AG04449 (cell line): ENCODE data around the gene MEG3.

Source experiments
- CTCF ChIA-PET: fragments of 350-600 bp; formaldehyde crosslinking; extraction: SDS; loops from one replicate; lab custom pipeline; 2021; ENCODE audit warnings: antibody characterized with exemption; lab: Yijun Ruan, JAX
- POLR2A ChIA-PET: fragments of 400-600, 350-600 bp; formaldehyde crosslinking; extraction: SDS; loops from one replicate; lab custom pipeline; 2020; ENCODE audit warnings: antibody characterized with exemption, inconsistent platforms; lab: Yijun Ruan, JAX
- DNase-seq: peaks from one replicate; pipeline ENCODE4 v3.0.0-alpha.2; 2010; ENCODE audit warnings: low read depth, low spot score
- H3K4me3 ChIP-seq: 2 replicates; pipeline ENCODE4 v1.5.1; 2011; ENCODE audit warnings: low read depth, mild to moderate bottlenecking, control low read depth, low read length
- TF ChIP-seq, protein P1 (sequence below): IDR thresholded peaks from one replicate; pipeline ENCODE4 v1.5.1; 2011; ENCODE audit warnings: mild to moderate bottlenecking, moderate library complexity, low read length, control low read depth, inconsistent platforms; ENCODE audit not compliant: insufficient read depth; ENCODE audit errors: missing control alignments

MEG3 gene

GRCh38 chr14:100783630-100784370 is 42.1 kb upstream of the MEG3 start:
- TF ChIP-seq, protein P1, sequence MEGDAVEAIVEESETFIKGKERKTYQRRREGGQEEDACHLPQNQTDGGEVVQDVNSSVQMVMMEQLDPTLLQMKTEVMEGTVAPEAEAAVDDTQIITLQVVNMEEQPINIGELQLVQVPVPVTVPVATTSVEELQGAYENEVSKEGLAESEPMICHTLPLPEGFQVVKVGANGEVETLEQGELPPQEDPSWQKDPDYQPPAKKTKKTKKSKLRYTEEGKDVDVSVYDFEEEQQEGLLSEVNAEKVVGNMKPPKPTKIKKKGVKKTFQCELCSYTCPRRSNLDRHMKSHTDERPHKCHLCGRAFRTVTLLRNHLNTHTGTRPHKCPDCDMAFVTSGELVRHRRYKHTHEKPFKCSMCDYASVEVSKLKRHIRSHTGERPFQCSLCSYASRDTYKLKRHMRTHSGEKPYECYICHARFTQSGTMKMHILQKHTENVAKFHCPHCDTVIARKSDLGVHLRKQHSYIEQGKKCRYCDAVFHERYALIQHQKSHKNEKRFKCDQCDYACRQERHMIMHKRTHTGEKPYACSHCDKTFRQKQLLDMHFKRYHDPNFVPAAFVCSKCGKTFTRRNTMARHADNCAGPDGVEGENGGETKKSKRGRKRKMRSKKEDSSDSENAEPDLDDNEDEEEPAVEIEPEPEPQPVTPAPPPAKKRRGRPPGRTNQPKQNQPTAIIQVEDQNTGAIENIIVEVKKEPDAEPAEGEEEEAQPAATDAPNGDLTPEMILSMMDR: no peak
- ChIA-PET CTCF (no interaction called here), POLR2A (no interaction called here)
- no peak overlapping the region for H3K4me3 ChIP-seq
- DNase-seq: no peak

DNA sequence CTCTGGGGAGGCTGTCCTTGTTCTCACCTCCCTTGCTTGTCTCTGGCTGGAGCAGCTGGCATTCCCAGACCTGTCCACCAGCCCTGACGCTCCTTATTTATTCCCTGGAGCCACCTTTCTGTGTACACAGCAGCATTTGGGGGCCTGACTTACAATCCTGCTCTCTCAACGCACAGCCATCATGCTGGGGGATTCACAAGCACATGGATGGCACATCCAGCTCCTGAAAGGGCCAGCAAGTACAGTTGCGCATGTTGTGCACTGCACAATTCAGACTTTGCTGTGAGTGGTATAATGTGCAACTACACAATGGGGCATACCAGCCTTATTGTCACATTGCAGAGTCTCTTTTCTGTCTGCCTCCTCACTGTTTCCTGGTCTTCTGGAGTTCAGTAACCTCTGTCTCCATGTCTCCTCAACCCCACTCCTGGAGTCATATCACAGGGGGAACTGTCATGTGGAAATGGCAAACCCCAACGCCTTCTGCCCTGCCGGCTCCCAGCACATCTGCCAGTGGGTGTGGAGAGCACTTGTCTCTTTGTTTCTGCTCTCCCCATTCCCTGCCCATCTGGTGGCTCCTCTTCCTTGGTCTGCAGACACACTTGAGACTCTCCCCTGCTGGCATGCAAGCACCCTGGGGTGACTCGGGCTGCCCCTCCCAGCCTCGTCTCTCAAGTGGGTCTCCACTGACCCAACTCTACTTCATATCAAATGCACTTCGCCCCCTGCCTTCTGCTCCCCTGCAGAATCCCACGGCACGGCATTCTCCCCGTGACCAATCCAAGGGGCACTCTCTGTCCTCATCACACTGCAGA is 41.2 kb upstream of the MEG3 start:
- POLR2A ChIA-PET: no interaction called here
- DNase-seq: no peak
- CTCF ChIA-PET: no interaction called here
- H3K4me3 ChIP-seq: no peak overlapping the region
- TF ChIP-seq, protein P1: no peak

DNA sequence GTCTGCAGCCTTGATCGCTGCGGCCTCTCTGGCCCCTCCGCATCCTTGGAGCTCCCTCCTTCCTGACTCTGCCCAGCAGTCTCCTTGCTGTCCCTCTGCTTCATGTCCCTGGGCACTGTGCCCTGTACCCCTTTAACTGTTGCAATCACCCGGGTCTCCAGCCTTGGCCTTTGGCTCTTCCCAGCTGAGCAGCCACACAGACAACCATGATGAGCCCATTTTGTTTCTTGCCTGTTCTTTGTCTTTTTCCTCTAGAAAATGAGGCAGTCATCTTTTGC is 40.6 kb upstream of the MEG3 start:
- ChIA-PET POLR2A (no interaction called here), CTCF (no interaction called here)
- no peak overlapping the region for H3K4me3 ChIP-seq
- no peak for DNase-seq
- TF ChIP-seq, protein P1: no peak

DNA sequence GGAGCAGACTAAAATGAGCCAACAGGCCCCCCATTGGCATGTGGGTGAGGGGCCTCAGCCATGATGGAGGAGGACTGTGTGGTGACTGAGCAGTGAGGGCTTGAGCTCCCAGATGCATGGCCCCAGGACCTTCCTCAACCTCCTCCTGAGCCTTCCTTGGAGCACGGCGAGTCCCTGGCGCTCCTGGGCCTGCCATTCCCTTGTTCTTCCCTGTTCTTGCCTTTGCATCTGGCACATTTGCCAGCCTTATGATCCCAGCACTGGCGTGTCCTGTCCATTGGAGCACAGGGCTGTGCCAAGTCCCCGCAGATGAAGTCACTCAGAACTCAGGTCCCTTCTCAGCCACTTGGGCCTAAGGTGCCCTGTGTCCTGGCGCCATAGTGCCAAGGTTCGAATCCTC is 40.3 kb upstream of the MEG3 start:
- POLR2A ChIA-PET: no interaction called here
- H3K4me3 ChIP-seq: no peak overlapping the region
- DNase-seq: no peak
- CTCF ChIA-PET: no interaction called here
- TF ChIP-seq, protein P1: no peak

DNA sequence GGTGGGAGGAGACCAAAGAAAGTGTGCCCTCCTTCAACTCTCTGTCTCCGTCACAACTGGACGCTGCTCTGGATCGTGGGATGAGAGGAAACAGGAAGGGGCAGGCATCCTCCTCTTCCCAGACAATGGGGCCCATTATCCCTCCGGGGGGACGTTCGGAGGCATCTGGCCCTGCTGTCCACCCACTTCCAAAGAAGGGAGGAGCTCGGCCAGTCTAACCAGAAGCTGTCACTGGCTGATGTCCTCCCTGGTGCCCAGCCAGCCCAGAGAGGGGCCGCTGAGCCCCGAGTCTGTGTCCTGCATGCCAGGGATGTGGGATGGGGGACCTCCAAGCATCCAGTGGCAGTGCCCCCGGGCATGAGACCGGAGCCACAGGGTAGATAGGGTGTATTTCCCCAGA is 39.8 kb upstream of the MEG3 start:
- no peak overlapping the region for H3K4me3 ChIP-seq
- ChIA-PET CTCF (no interaction called here), POLR2A (no interaction called here)
- TF ChIP-seq, protein P1: no peak
- no peak for DNase-seq

DNA sequence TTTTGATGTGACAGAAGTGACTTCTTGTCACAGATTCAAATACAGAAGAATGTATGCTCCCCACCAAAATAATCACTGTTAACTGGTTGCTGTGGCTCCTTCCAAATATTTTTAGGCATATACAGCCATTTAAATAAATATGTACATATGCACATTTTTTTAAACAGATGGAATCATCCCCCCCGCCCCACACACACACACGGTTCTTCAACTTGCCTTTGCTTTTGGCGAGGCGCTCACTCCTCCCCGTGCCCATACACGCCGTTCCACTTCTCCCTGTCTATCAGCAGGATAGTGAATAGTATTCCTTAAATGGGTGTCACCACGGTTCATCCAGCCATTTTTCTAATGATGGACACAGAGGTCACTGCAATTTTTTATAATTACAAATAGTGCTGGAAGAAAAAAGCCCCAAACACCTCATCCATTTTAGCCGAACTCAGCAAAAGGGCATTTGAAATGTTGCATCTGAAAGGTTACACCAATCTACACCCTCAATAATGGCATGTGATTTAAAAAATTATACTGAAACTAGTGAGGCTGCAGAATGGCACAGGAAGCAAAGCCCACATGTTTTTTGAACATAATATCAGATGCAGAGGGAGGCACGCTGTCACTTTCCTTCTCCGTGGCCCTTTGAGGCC is 39.2 kb upstream of the MEG3 start:
- ChIA-PET CTCF (interaction anchor here (1.3 kb wide), 1 partner anchor 77 kb away, joined by 4 read pairs; no protein-coding TSS in a partner anchor), POLR2A (no interaction called here)
- DNase-seq: no peak
- no peak overlapping the region for H3K4me3 ChIP-seq
- TF ChIP-seq, protein P1: no peak
